Activated CD4-positive, alpha-beta T cell treated with anti-CD3 and anti-CD28 coated beads for 48 hours (primary cell): ENCODE results near the gene ADGRG3.

ENCODE experiments used
- DNase-seq: peaks from one replicate; pipeline ENCODE4 v3.0.0-alpha.2; 2020

Gene ADGRG3

GRCh38 chr16:57646388-57647039 lies 21.6 kb upstream of the ADGRG3 start:
- no peak for DNase-seq

- no peak for DNase-seq
These were observed 20.8 kb upstream of the ADGRG3 start for GRCh38 chr16:57647136-57647875.

- DNase-seq = no peak
These were observed 20.0 kb upstream of the ADGRG3 start for GRCh38 chr16:57648125-57648524.

GRCh38 chr16:57648581-57649442 lies 19.3 kb upstream of the ADGRG3 start:
- DNase-seq = peak; percentile 92

GRCh38 chr16:57649443-57649751 lies 18.7 kb upstream of the ADGRG3 start:
- no peak for DNase-seq

- DNase-seq = no peak
These were observed 18.3 kb upstream of the ADGRG3 start for GRCh38 chr16:57649846-57650245.

- DNase-seq = peak; percentile 27
These were observed 16.5 kb upstream of the ADGRG3 start for GRCh38 chr16:57651344-57652333.

GRCh38 chr16:57652695-57653471 lies 15.2 kb upstream of the ADGRG3 start:
- DNase-seq = no peak

GRCh38 chr16:57653936-57654335 lies 14.2 kb upstream of the ADGRG3 start:
- no peak for DNase-seq

GRCh38 chr16:57656342-57656955 lies 11.7 kb upstream of the ADGRG3 start:
- DNase-seq = no peak

GRCh38 chr16:57657228-57657627 lies 10.9 kb upstream of the ADGRG3 start:
- no peak for DNase-seq

- no peak for DNase-seq
These were observed 9.8 kb upstream of the ADGRG3 start for GRCh38 chr16:57658130-57658877.

GRCh38 chr16:57658878-57659674 lies 9.0 kb upstream of the ADGRG3 start:
- no peak for DNase-seq

GRCh38 chr16:57660715-57661463 lies 7.2 kb upstream of the ADGRG3 start:
- no peak for DNase-seq

- no peak for DNase-seq
These were observed 6.6 kb upstream of the ADGRG3 start for GRCh38 chr16:57661510-57661909.

- DNase-seq = no peak
These were observed 5.9 kb upstream of the ADGRG3 start for GRCh38 chr16:57661936-57662906.

GRCh38 chr16:57663436-57663835 lies 4.7 kb upstream of the ADGRG3 start:
- DNase-seq = no peak
